Measurements from ENCODE around the gene SMURF1.

SMURF1 gene

DNA sequence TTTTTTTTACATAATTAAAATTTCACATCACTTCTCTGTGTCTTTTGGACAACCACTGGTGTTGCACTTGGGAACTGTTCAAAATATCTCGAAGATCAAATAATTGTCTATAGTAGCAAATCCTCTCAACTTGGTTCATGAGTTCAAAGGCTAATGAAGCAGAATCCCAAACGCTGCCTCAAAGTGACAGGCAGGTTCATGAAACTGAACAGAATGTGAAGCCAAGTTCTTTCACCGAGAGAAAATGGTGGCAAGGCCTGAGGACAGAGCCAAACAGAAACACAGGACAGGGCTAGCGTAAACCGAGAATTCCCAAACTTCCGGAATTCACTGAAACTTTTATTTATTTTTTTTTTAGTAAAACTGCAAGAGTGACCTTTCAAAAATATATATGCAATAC is 21.1 kb downstream of the SMURF1 start:
- no peak for TF ChIP-seq CTCF (IDR thresholded peaks at IDR 0.05; ENCODE audit: insufficient read depth, low read depth, low read length, missing control alignments)
- no peak for DNase-seq (ENCODE audit: low read depth)
- no peak overlapping the region for H3K4me3 ChIP-seq (ENCODE audit: low read depth, low read length)

DNA sequence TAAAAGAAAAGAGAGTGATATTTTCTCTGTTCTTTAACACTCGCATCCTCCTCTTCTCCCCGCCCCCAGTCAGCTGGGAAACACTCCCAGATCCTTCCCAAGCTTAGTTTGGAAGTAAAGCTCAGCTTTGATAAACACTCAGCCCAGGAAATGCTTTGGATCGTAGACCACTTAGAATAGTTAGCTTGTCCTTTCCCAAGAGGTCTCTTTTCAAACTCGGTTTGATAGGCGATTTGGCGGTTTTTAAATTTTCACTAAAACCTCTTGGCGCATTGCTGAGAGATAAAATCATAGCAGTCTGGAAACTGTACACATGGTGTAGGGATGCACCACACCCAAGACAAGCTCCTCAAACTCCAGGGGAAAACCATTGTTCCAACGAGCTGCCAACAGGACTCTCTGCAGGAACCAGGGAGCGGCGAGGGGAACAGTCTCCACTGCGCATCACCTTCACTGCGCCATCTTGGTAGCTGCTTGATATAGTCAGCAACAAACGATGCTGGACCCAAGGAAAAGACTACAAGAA is 22.3 kb downstream of the SMURF1 start:
- no peak overlapping the region for H3K4me3 ChIP-seq (ENCODE audit: low read depth, low read length)
- no peak for DNase-seq (ENCODE audit: low read depth)
- no peak for TF ChIP-seq CTCF (IDR thresholded peaks at IDR 0.05; ENCODE audit: insufficient read depth, low read depth, low read length, missing control alignments)

DNA sequence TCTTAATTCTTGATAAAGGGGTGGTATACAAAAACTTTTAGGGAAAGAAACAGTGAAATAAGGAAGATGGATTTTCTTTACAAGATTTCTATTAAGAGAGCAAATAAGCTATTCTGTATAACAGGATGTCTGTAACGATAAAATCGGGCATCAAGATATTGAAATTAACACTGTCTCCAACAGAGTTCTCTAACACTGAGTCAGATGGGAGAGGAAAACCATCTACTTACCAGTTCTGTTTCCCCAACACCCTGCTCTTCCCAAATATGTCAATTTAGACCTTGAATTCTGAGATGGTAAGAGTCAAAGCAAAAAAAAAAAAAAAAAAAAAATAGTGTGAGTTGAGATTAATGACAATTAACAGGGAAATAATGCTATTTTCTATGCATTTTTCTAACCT is 23.0 kb downstream of the SMURF1 start:
- no peak for DNase-seq (ENCODE audit: low read depth)
- TF ChIP-seq CTCF (IDR thresholded peaks at IDR 0.05; ENCODE audit: insufficient read depth, low read depth, low read length, missing control alignments): no peak
- no peak overlapping the region for H3K4me3 ChIP-seq (ENCODE audit: low read depth, low read length)

DNA sequence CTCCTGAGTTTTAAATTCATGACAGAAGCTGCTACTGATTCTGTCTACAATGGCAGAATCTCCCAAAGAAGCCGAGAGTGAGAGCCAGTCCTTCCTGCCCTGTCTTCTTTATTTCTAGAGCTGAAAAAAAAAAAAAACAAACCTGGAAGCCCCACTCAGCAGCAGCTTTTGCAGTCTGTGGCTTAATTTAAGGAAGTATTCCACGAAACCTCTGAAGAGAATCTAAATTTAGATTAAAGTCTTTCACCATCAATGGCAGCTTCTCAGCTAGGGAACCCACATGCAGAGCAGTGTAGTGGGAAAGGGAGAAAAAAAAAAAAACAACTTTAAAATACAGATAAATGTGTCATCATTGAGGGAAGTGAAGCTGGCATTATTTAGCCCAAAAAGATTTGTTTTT is 23.4 kb downstream of the SMURF1 start:
- TF ChIP-seq CTCF (IDR thresholded peaks at IDR 0.05; ENCODE audit: insufficient read depth, low read depth, low read length, missing control alignments): no peak
- no peak for DNase-seq (ENCODE audit: low read depth)
- no peak overlapping the region for H3K4me3 ChIP-seq (ENCODE audit: low read depth, low read length)

- TF ChIP-seq CTCF (IDR thresholded peaks at IDR 0.05; ENCODE audit: insufficient read depth, low read depth, low read length, missing control alignments): no peak
- no peak for DNase-seq (ENCODE audit: low read depth)
- no peak overlapping the region for H3K4me3 ChIP-seq (ENCODE audit: low read depth, low read length)
Observed at GRCh38 chr7:99118077-99118476, 25.8 kb downstream of the SMURF1 start.

- TF ChIP-seq CTCF (IDR thresholded peaks at IDR 0.05; ENCODE audit: insufficient read depth, low read depth, low read length, missing control alignments): no peak
- no peak overlapping the region for H3K4me3 ChIP-seq (ENCODE audit: low read depth, low read length)
- DNase-seq (ENCODE audit: low read depth): no peak
Observed at GRCh38 chr7:99116144-99116543, 27.8 kb downstream of the SMURF1 start.

DNA sequence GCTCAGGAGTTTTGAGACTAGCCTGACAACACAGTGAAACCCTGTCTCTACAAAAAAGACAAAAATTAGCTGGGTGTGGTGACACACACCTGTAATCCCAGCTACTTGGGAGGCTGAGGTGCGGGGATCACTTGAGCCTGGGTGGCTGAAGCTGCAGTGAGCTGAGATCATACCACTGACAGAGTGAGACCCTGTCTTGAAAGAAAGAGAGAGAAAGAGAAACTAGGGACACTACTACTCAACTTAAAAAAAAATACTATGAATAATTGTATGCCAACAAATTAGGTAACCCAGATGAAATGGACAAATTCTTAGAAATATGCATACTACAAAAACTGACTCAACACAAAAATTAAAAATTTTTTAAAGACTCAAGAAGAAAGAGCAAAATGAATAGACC is 28.5 kb downstream of the SMURF1 start:
- no peak for TF ChIP-seq CTCF (IDR thresholded peaks at IDR 0.05; ENCODE audit: insufficient read depth, low read depth, low read length, missing control alignments)
- no peak overlapping the region for H3K4me3 ChIP-seq (ENCODE audit: low read depth, low read length)
- no peak for DNase-seq (ENCODE audit: low read depth)

Data from GM12865 (cell line).